ENCODE results near the gene SEMA5A.

DNA sequence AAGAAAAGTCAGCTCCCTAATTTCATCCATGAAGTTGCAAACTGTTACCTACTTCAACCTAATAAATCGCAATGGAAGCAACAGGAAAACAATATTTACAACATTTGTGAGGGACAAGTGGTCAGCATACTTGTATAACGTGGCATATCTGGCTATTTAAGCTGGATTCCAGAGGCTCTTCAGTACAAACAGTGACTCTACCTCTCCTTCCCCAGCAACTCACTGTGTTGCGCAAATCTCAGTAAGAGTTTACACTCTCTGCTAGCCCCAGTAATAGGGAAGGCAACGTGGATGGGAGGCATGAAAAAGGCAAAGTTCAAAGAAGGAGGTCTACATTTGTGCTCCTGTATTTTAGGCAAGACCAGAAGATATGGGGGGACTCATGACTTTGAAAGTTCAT lies 18.9 kb upstream of the SEMA5A start:
- TF ChIP-seq GATA2 (IDR thresholded peaks at IDR 0.05; ENCODE audit: low read depth, low read length) (no peak), GATA3 (IDR thresholded peaks at IDR 0.05; ENCODE audit: low read depth, low read length) (no peak)

Data from SH-SY5Y (cell line).